ENCODE measurements around the gene MYT1.

- TF ChIP-seq CTCF (IDR thresholded peaks at IDR 0.05), result no peak
- no peak for TF ChIP-seq POLR2AphosphoS5 (IDR thresholded peaks at IDR 0.05)
- no peak for TF ChIP-seq POLR2A (IDR thresholded peaks at IDR 0.05)
- TF ChIP-seq EP300 (IDR thresholded peaks at IDR 0.05; ENCODE audit: low read depth), result no peak
These were observed 28.8 kb downstream of the MYT1 start for GRCh38 chr20:64193058-64193457.
